ENCODE results near the gene FSHR.

- TF ChIP-seq CTCF (IDR thresholded peaks at IDR 0.05) (no peak), POLR2A (IDR thresholded peaks at IDR 0.05) (no peak), POLR2AphosphoS5 (IDR thresholded peaks at IDR 0.05) (no peak), EP300 (IDR thresholded peaks at IDR 0.05) (no peak)
Measured at GRCh38 chr2:49026706-49027105, 127.6 kb downstream of the FSHR start.

Measured in sigmoid colon (tissue), 4 donors.